ENCODE measurements around the gene CARD10.

GRCh38 chr22:37442537-37442936 lies 76.7 kb downstream of the CARD10 start:
- TF ChIP-seq CTCF (IDR thresholded peaks at IDR 0.05) (no peak), E2F5 (CRISPR knock-in tag; IDR thresholded peaks at IDR 0.05) (no peak), ATF3 (CRISPR knock-in tag; conservative IDR thresholded peaks at IDR 0.05) (no peak), MYBL2 (CRISPR knock-in tag; IDR thresholded peaks at IDR 0.05) (no peak), TCF7 (CRISPR knock-in tag; IDR thresholded peaks at IDR 0.05; ENCODE audit: low read depth) (no peak), NR2C2 (CRISPR knock-in tag; IDR thresholded peaks at IDR 0.05) (no peak), FOXJ3 (CRISPR knock-in tag; IDR thresholded peaks at IDR 0.05; ENCODE audit: borderline replicate concordance) (no peak), TP53 (CRISPR knock-in tag; IDR thresholded peaks at IDR 0.05) (no peak), NR1H2 (CRISPR knock-in tag; IDR thresholded peaks at IDR 0.05) (no peak), SP1 (CRISPR knock-in tag; conservative IDR thresholded peaks at IDR 0.05) (no peak), IRF1 (CRISPR knock-in tag; IDR thresholded peaks at IDR 0.05) (no peak), MAX (CRISPR knock-in tag; IDR thresholded peaks at IDR 0.05) (no peak)

All from WTC11 (cell line).